RPMI7951 (cell line): ENCODE data around the gene LRRC28. TPM values are rescaled to one million over a fixed set of nuclear protein-coding genes. Genes with fewer than 3 reads are reported as not detected.

Source experiments
- DNase-seq: peaks from one replicate; pipeline ENCODE4 v3.0.0-alpha.2; 2012; ENCODE audit warnings: low read depth
- total RNA-seq: library from RNA; depleted of rRNA; stranded (reverse); fragments of >200 nt; shearing (Covaris generic); gene quantifications from 2 replicates; pipeline ENCODE4 v1.2.3, GENCODE V29; 2014

LRRC28 gene
- total RNA-seq, 1 experiment from 2014 or later: 32.9 TPM

GRCh38 chr15:99343208-99343607, 91.9 kb downstream of the LRRC28 start:
- no peak for DNase-seq

DNA sequence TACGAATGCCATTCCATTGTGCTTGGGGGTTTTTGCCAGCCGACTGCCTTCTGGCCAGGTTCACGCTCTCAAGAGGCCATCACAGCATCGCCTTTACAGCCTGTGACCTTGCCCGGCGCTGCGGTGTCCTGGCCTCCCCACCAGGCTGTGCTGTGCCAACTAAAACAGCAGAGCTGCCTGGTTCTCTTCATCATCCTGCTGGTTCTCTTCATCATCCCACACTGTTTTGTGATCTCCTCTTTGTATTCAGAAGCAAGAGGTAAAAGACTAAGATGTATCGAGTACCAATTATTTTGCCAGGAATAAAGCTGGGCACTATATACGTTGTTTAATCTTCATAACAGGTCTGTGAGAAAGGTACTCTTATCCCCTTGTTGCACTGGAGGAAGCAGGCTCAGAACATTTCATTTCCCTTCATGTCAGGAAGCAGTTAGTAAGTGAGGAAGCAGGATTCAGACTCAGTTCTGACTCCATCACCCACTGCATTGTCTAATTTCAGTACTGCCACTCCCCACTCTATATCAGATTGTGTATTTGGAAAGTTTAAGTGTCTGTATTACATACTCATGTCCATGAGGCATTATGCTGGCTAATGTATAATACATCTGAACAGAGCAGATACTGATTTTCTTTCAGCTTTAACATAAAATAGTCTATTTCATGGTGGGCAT, 92.7 kb downstream of the LRRC28 start:
- DNase-seq: peak; percentile 43

DNA sequence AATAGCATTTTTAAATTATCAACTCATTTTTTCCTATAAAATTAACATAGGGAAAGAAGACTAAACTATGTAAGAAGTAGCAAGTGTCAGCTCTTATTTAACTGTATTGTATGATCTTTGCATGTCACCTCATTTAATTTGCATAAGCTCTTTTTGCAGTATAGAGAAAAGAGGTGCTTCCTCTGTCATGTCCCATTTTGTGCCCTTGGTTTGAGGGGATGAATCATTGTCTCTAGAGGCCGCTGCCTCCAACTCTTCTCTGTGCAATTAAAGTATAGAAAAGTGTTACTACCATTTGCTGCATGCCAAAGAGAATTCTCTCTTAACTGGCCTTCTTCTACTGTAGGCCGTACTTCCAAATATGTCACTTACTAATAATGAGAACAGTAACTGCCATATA, 93.4 kb downstream of the LRRC28 start:
- no peak for DNase-seq

DNA sequence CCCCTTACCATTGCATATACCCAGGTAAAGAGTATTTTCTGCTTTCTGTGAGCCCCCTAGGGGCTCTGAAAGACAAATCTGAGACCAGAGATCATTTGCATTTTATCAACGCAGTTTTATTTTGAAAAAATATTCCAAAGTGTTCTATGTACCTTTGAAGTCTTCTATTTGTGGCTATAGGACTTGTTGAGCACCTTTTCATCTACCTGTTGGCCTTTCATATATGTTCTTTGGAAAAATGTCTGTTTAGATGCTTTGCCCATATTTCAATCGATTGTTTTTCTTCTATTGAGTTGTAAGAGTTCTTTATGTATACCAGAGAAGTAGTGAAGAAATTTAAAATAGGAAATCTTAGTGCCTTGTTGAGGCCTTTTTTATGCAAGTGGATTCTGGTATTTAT, 94.0 kb downstream of the LRRC28 start:
- no peak for DNase-seq

DNA sequence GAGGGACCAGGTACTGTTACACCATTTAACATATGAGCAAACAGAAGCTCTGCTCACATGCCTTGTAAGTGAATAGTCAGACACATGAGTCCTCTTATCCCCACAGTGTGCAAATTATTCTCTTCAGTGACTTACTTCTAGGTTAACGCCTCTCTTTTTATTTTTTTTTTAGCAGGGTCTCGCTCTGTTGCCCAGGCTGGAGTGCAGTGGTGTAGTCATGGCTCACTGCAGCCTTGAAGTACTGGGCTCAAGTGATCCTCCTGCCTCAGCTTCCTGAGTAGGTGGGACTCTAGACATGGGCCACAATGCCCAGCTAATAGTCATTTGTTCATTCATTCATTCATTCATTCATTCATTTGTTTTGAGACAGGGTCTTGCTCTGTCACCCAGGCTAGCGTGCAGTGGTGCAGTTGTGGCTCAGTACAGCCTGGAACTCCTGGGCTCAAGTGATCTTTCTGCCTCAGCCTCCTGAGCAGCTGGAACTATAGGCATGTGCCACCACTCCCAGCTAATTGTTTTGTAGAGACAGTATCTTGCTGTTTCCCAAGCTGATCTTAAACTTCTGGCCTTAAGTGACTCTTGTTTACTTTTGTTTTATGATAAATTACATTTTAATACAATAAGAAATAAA, 94.7 kb downstream of the LRRC28 start:
- no peak for DNase-seq

GRCh38 chr15:99347574-99347973, 96.3 kb downstream of the LRRC28 start:
- no peak for DNase-seq

- no peak for DNase-seq
These were observed 97.1 kb downstream of the LRRC28 start for GRCh38 chr15:99348412-99348811.

DNA sequence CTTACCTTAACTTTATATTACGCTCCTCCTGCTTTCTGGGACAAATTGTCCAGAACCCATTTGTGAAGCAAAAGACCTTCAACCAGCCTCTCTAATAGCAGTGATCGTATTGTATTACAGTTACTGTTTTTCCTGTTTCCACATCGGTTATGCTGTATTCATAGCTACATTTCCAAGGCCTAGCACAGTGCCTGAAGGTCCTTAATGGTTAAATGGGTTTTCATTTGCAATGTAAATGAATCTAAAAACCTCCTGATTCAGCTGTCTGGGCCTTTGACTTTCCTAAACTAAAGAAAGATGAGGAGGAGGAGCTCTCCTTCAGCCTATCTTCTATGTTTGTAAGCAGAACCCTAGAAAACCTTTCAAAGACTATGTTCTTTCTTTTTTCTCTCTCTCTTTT, 99.1 kb downstream of the LRRC28 start:
- DNase-seq: no peak

GRCh38 chr15:99359769-99360168, 108.5 kb downstream of the LRRC28 start:
- DNase-seq: no peak

DNA sequence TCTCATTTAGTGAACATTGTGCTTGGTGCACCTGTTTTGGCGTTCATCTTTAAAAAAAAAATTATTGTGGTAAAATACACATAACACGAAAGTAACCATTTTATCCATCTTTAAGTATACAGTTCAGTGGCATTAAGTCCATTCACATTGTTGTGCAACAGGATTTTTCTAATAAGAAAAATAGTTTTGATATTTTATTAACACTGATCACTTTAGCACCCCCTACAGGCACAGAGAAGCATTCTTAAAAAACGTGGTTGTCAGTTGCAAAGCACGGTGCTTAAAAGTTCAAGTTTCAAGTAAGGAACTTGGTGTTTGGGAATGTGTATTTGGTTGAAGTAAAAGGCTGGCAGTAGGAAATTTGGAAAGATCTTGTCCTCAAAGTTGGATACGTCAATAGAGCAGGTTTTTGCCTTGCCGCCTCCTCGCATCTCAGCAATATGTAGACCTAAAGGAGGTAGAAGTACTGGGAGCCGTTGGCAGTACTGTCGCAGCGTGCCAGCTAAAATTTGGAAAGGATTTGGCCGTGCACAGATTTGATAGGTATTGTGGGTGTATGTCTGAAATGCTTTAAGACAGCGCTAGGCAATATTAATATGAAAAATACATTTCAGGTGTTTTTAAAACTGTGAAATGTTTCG, 110.4 kb downstream of the LRRC28 start:
- DNase-seq: peak; percentile 15

GRCh38 chr15:99365242-99365641, 114.0 kb downstream of the LRRC28 start:
- DNase-seq: no peak

DNA sequence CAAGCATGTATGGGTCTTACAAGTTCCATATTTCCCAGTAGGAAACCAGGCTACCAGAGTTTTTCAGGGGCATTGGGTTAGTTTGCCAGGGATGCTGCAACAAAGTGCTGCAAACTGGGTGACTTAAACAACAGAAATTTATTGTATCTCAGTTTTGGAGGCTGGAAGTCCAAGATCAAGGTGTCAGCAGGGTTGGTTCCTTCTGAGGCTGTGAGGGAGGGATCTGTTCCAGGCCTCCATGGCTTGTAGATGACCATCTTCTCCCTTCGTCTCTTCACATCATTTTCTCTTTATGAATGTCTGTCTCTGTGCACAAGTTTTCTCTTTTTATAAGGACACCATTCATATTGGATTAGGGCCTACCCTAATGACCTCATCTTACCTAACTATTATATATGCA, 114.7 kb downstream of the LRRC28 start:
- DNase-seq: no peak

- DNase-seq: no peak
These were observed 117.5 kb downstream of the LRRC28 start for GRCh38 chr15:99368743-99369142.

- DNase-seq: no peak
These were observed 117.9 kb downstream of the LRRC28 start for GRCh38 chr15:99369196-99369595.

DNA sequence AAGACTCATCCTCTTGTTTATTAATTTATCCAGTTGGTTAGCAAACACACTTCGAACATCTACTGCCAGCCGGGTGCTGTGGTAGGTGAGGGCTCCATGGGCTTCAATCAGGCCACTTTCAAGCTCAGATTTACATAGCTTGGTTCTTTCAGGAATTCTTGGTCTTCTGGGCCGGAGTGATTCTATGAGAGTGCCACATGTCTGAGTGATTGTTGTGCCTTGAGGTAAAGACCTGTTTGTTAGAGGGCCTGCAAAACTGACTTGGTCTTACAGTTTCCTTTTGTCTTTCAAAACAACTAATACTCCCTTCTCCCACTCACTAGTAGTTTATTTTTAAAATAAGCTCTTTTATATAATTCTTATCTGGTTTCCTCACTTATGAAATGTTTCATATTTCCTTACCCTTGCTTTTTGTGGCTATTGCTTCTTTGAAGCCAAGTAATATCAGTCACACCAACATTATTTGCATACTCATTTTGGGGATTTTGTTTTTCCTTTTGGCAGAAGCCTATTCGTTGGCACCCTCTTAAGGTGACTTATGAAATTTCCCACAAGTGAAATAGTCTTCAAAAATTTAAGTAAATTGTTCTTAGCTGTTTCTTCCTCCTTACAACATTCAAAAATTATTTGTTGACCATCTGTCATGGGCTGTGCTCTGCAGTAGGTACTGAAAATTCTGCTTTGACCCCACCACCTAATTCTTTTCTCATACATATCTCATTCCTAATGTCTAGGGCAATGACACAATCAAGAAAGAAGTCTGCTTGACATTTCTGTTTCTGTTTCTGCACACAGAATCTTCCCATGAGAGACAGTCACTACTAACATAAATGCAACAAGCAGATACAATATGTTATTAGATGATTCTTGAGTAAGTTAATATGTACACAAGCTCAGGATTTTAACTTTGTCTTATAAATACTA, 120.2 kb downstream of the LRRC28 start:
- peak; percentile 11 for DNase-seq

GRCh38 chr15:99385005-99385669, 133.9 kb downstream of the LRRC28 start:
- DNase-seq: peak; percentile 36

DNA sequence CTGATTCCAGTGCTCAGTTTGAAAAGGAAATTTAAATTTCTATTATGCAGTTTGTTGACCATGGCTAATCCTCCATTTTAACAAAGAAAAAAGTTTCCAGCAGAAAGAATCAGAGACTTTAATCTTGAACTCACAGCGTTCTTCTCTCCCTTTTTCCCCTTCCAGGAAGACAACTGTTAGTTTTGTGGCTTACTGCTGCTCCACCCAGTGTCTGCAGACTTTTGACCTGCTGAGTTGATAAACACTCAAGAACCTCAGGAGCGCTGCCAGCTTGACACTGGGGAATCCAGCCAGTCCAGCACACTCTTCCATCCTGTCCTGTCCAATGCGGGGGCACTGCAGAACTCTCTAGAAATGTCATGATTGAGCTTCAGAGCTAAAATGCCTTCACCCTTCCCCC, 134.6 kb downstream of the LRRC28 start:
- peak; percentile 30 for DNase-seq

DNA sequence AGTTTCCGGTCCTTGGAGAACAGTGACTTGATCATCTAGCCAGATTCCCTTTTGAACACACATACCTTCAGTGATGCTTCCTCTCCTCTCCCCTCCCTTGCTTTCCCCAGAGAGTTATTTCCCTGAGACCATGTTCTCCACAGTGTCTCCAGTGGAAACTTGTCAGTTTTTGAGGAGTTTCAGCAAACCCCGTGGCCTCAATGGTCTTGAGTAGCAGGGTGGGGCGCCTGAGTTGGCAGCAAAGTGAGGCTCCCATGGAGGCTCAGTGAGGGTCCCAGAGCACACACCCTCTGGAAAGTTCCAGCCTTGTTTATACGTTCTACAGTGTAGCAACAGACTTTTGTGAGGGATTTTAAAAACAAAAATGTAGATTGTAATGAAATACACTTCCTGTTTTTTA, 135.1 kb downstream of the LRRC28 start:
- DNase-seq: no peak

GRCh38 chr15:99387421-99388168, 136.3 kb downstream of the LRRC28 start:
- no peak for DNase-seq

- no peak for DNase-seq
These were observed 139.4 kb downstream of the LRRC28 start for GRCh38 chr15:99390667-99391066.

DNA sequence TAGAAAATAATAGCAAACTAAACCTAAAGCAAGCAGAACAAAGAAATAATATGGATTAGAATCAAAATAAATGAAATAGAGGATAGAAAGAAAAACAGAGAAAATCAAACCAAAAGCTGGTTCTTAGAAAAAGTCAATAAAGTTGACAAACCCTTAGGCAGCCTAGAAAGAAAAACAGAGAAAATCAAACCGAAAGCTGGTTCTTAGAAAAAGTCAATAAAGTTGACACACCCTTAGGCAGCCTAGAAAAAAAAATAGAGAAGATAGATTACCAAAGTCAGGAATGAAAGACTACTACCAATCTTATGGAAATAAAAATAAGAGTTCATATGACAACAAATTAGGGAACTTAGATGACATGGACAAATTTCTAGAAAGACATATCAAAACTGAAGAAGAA, 142.4 kb downstream of the LRRC28 start:
- DNase-seq: no peak
